HepG2 (cell line): ENCODE results near the gene QKI. TPM values are rescaled to one million over a fixed set of nuclear protein-coding genes. Genes with fewer than 3 reads are reported as not detected.

Experiments
- CBX2 ChIP-seq, 2 experiments: fragments of 200-600 bp in 1 of 2; sonication (generic); formaldehyde crosslinking in 1 of 2; IDR thresholded peaks; 2 replicates each; pipeline versions ENCODE4 v1.7.0 to v1.8.1; 2018 to 2022; ENCODE audit warnings: low read depth in 2 of 2, low read length in 1 of 2, mild to moderate bottlenecking in 1 of 2, missing genetic modification reagents in 1 of 2
- FOXA3 ChIP-seq: IDR thresholded peaks from 2 replicates; pipeline ENCODE4 v1.6.1; 2016; ENCODE audit warnings: missing genetic modification reagents, missing compliant biosample characterization
- FOXC1 ChIP-seq: sonication (generic); formaldehyde crosslinking; IDR thresholded peaks from 2 replicates; pipeline ENCODE4 v1.8.0; 2022; ENCODE audit warnings: mild to moderate bottlenecking, missing genetic modification reagents, borderline replicate concordance
- KLF9 ChIP-seq: IDR thresholded peaks from 2 replicates; pipeline ENCODE4 v1.6.1; 2016; ENCODE audit warnings: low read depth
- MBD4 ChIP-seq: IDR thresholded peaks from 2 replicates; pipeline ENCODE4 v1.6.1; 2012; ENCODE audit warnings: low read length, inconsistent platforms, borderline replicate concordance
- NFAT5 ChIP-seq: sonication (generic); formaldehyde crosslinking; IDR thresholded peaks from 2 replicates; pipeline ENCODE4 v1.4.0; 2020; ENCODE audit warnings: missing genetic modification reagents
- NFKB2 ChIP-seq: sonication (generic); formaldehyde crosslinking; IDR thresholded peaks from 2 replicates; pipeline ENCODE4 v1.4.0; 2020; ENCODE audit warnings: missing genetic modification reagents, borderline replicate concordance
- NR2C2 ChIP-seq: sonication (generic); formaldehyde crosslinking; IDR thresholded peaks from 2 replicates; pipeline ENCODE4 v1.4.0; 2020; ENCODE audit warnings: missing genetic modification reagents, mild to moderate bottlenecking, moderate library complexity, borderline replicate concordance
- NR2F2 ChIP-seq: IDR thresholded peaks from 2 replicates; pipeline ENCODE4 v1.6.1; 2012; ENCODE audit warnings: low read depth, inconsistent platforms, borderline replicate concordance
- SMC3 ChIP-seq: IDR thresholded peaks from 2 replicates; pipeline ENCODE4 v1.6.1; 2011; ENCODE audit warnings: low read length, improper control_type of control experiment
- ZNF136 ChIP-seq: sonication (generic); formaldehyde crosslinking; IDR thresholded peaks from 2 replicates; pipeline ENCODE4 v1.8.1; 2022; ENCODE audit warnings: low read depth, mild to moderate bottlenecking, moderate library complexity, missing genetic modification reagents
- ZNF24 ChIP-seq: fragments of 450-650 bp; IDR thresholded peaks from 2 replicates; pipeline ENCODE4 v1.6.1; 2017; ENCODE audit warnings: antibody characterized with exemption, mild to moderate bottlenecking
- ZNF382 ChIP-seq: sonication (generic); formaldehyde crosslinking; IDR thresholded peaks from 2 replicates; pipeline ENCODE4 v1.5.0; 2020; ENCODE audit warnings: missing genetic modification reagents, mild to moderate bottlenecking, borderline replicate concordance
- ZNF577 ChIP-seq: sonication (generic); formaldehyde crosslinking; IDR thresholded peaks from 2 replicates; pipeline ENCODE4 v1.4.0; 2020; ENCODE audit warnings: mild to moderate bottlenecking, low read depth, missing genetic modification reagents, borderline replicate concordance
- ZNF609 ChIP-seq: sonication (generic); formaldehyde crosslinking; IDR thresholded peaks from 2 replicates; pipeline ENCODE4 v1.4.0; 2020; ENCODE audit warnings: mild to moderate bottlenecking, missing genetic modification reagents, borderline replicate concordance
- ZNF703 ChIP-seq: sonication (generic); formaldehyde crosslinking; IDR thresholded peaks from 2 replicates; pipeline ENCODE4 v1.5.1; 2020; ENCODE audit warnings: missing genetic modification reagents, mild to moderate bottlenecking, moderate library complexity, borderline replicate concordance
- ZNF713 ChIP-seq: sonication (generic); formaldehyde crosslinking; IDR thresholded peaks from 2 replicates; pipeline ENCODE4 v1.4.0; 2020; ENCODE audit warnings: mild to moderate bottlenecking, missing genetic modification reagents
- ZSCAN21 ChIP-seq: sonication (generic); formaldehyde crosslinking; IDR thresholded peaks from 2 replicates; pipeline ENCODE4 v1.8.0; 2022; ENCODE audit warnings: mild to moderate bottlenecking, missing genetic modification reagents, moderate library complexity, borderline replicate concordance
- polyA plus RNA-seq, 8 experiments: library from polyadenylated mRNA; depleted of rRNA in 3 of 8; stranded (reverse) in 7 of 8; unstranded in 1 of 8; fragments of >200 nt; fragmentation: Illumina TruSeq in 4 of 8; extraction: Trizol in 4 of 8; gene quantifications; 2 replicates each; pipeline versions ENCODE4 v1.2.1 to v1.2.3, GENCODE V29; 2011 to 2016; ENCODE audit warnings: low read depth in 4 of 8, missing spikeins in 1 of 8, mixed read lengths in 1 of 8; ENCODE audit not compliant: insufficient read depth in 1 of 8
- total RNA-seq, 5 experiments: library from RNA; depleted of rRNA; stranded (reverse); fragments of >200 nt; fragmentation: Illumina TruSeq; extraction: Trizol; gene quantifications; 2 replicates each; pipeline ENCODE4 v1.2.3, GENCODE V29; 2016; ENCODE audit warnings: low read depth in 1 of 5

QKI gene
- total and polyA plus RNA-seq, 2 of the 13 experiments (the other 11 are each of a cell fraction or from before 2014, with no cell fraction given) = 136 to 137 TPM

GRCh38 chr6:163413345-163414116 is 987 bp upstream of the QKI start (continued):
- peak; percentile 81 for TF ChIP-seq ZSCAN21
- 0 out of 2 replicates have a peak, but pooled peaks have one; percentile 5 for TF ChIP-seq NR2C2
- TF ChIP-seq SMC3 = 0 out of 2 replicates have a peak, but pooled peaks have one; percentile 20
- TF ChIP-seq MBD4 = no peak
- no peak for TF ChIP-seq FOXC1 (CRISPR knock-in tag)
- TF ChIP-seq NFAT5 (CRISPR knock-in tag) = peak; percentile 75
- no peak for TF ChIP-seq ZNF713 (CRISPR knock-in tag)
- TF ChIP-seq NFKB2 (CRISPR knock-in tag) = peak; percentile 79; the same call in 1 of the 2 replicates
- TF ChIP-seq NR2F2 = no peak
- no peak for TF ChIP-seq ZNF577 (CRISPR knock-in tag)
- TF ChIP-seq ZNF609 (CRISPR knock-in tag) = 0 out of 2 replicates have a peak, but pooled peaks have one; percentile 17
- peak; percentile 26; the same call in 1 of the 2 replicates for TF ChIP-seq ZNF24
- TF ChIP-seq KLF9 = no peak
- TF ChIP-seq CBX2 (IDR thresholded peaks at IDR 0.05; ENCODE audit: low read depth, low read length) = no peak
- TF ChIP-seq CBX2 (CRISPR knock-in tag; IDR thresholded peaks at IDR 0.05; ENCODE audit: low read depth) = peak; percentile 77; the same call in 1 of the 2 replicates
- TF ChIP-seq ZNF136 (CRISPR knock-in tag) = no peak
- TF ChIP-seq ZNF703 = no peak; the same call in 1 of the 2 replicates
- no peak for TF ChIP-seq ZNF382
- TF ChIP-seq FOXA3 (CRISPR knock-in tag) = peak; percentile 27
